NOMO-1 treated with DMSO at 0.1 percent for 48 hours (cell line): ENCODE data around the gene SBK1.

Experiments
- DNase-seq: peaks from one replicate; lab custom pipeline; 2025; ENCODE audit not compliant: unreplicated experiment; lab: John Stamatoyannopoulos, UW

The SBK1 gene

GRCh38 chr16:28304214-28304613, 11.9 kb downstream of the SBK1 start:
- DNase-seq: no peak

GRCh38 chr16:28307936-28308335, 15.6 kb downstream of the SBK1 start:
- DNase-seq: no peak

- DNase-seq: no peak
Measured at GRCh38 chr16:28308794-28309584, 16.7 kb downstream of the SBK1 start.

GRCh38 chr16:28309811-28310311, 17.5 kb downstream of the SBK1 start:
- no peak for DNase-seq

GRCh38 chr16:28310796-28311195, 18.5 kb downstream of the SBK1 start:
- DNase-seq: no peak

- no peak for DNase-seq
Measured at GRCh38 chr16:28311413-28311812, 19.1 kb downstream of the SBK1 start.

GRCh38 chr16:28311913-28312312, 19.6 kb downstream of the SBK1 start:
- DNase-seq: no peak

- DNase-seq: no peak
Measured at GRCh38 chr16:28312327-28312726, 20.0 kb downstream of the SBK1 start.

GRCh38 chr16:28313587-28313986, 21.3 kb downstream of the SBK1 start:
- DNase-seq: no peak

GRCh38 chr16:28316054-28316453, 23.7 kb downstream of the SBK1 start:
- DNase-seq: no peak

GRCh38 chr16:28317040-28317880, 24.9 kb downstream of the SBK1 start:
- DNase-seq: peak; percentile 37

- no peak for DNase-seq
Measured at GRCh38 chr16:28318042-28318744, 25.9 kb downstream of the SBK1 start.

GRCh38 chr16:28319476-28320022, 27.2 kb downstream of the SBK1 start:
- DNase-seq: no peak

- no peak for DNase-seq
Measured at GRCh38 chr16:28320023-28320561, 27.8 kb downstream of the SBK1 start.

GRCh38 chr16:28320741-28321140, 28.4 kb downstream of the SBK1 start:
- DNase-seq: no peak

- DNase-seq: no peak
Measured at GRCh38 chr16:28321700-28322411, 29.5 kb downstream of the SBK1 start.

GRCh38 chr16:28324235-28324886, 32.0 kb downstream of the SBK1 start:
- no peak for DNase-seq

GRCh38 chr16:28324887-28325279, 32.6 kb downstream of the SBK1 start:
- DNase-seq: no peak

- peak; percentile 59 for DNase-seq
Measured at GRCh38 chr16:28326881-28327610, 34.7 kb downstream of the SBK1 start.
